HEK293 (cell line): ENCODE data around the gene CYP26A1.
A peak's percentile ranks its signal among the peaks of the same experiment; 100 is the strongest.

Experiments used
- CTCF ChIA-PET: fragments of 350-600 bp; formaldehyde crosslinking; extraction: SDS; loops from one replicate; lab custom pipeline; 2021; ENCODE audit warnings: antibody characterized with exemption; lab: Yijun Ruan, JAX
- POLR2A ChIA-PET: fragments of 300-600 bp; formaldehyde crosslinking; extraction: SDS; loops from one replicate; lab custom pipeline; 2020; ENCODE audit warnings: antibody characterized with exemption, inconsistent platforms; lab: Yijun Ruan, JAX
- H3K27ac ChIP-seq: fragments of 200-500 bp; sonication (Bioruptor generic); 2 replicates; pipeline ENCODE4 v1.5.1; 2014; ENCODE audit warnings: low read depth, low read length, control low read depth, inconsistent platforms; ENCODE audit errors: extremely low read depth
- H3K36me3 ChIP-seq, 2 experiments: fragments of 200-500 bp in 1 of 2; sonication (Bioruptor generic) in 1 of 2; 1 replicate in 1 of 2; 2 replicates in 1 of 2; pipeline ENCODE4 v1.5.1; 2014 to 2017; ENCODE audit warnings: inconsistent platforms in 2 of 2, low read length in 2 of 2; ENCODE audit not compliant: control insufficient read depth in 2 of 2, insufficient read depth in 1 of 2
- H3K4me1 ChIP-seq: fragments of 200-500 bp; sonication (Bioruptor generic); 2 replicates; pipeline ENCODE4 v1.5.1; 2014; ENCODE audit warnings: mild to moderate bottlenecking, low read length, inconsistent platforms; ENCODE audit not compliant: control insufficient read depth, insufficient read depth
- H3K4me3 ChIP-seq: 2 replicates; pipeline ENCODE4 v1.5.1; 2011; ENCODE audit warnings: low read depth, mild to moderate bottlenecking, control low read depth, low read length, moderate library complexity
- H3K9me3 ChIP-seq: fragments of 200-500 bp; sonication (Bioruptor generic); 2 replicates; pipeline ENCODE4 v1.5.1; 2014; ENCODE audit warnings: low read depth, low read length, inconsistent platforms; ENCODE audit not compliant: control insufficient read depth, insufficient read depth
- FEZF1 ChIP-seq: fragments of 450-650 bp; formaldehyde crosslinking; IDR thresholded peaks from 2 replicates; pipeline ENCODE4 v1.5.1; 2016; ENCODE audit warnings: missing biosample characterization, missing genetic modification characterization
- SCRT2 ChIP-seq: fragments of 450-650 bp; formaldehyde crosslinking; IDR thresholded peaks from 2 replicates; pipeline ENCODE4 v1.5.1; 2016; ENCODE audit warnings: missing biosample characterization, missing genetic modification characterization
- TCF7L2 ChIP-seq: IDR thresholded peaks from 2 replicates; pipeline ENCODE4 v1.6.1; 2011; ENCODE audit warnings: low read depth, mild to moderate bottlenecking, inconsistent platforms, low read length, moderate library complexity, borderline replicate concordance
- TRIM28 ChIP-seq: IDR thresholded peaks from 2 replicates; pipeline ENCODE4 v1.6.1; 2011; ENCODE audit warnings: low read length, control low read depth, borderline replicate concordance
- ZBTB21 ChIP-seq: fragments of 450-650 bp; formaldehyde crosslinking; IDR thresholded peaks from 2 replicates; pipeline ENCODE4 v1.5.1; 2017; ENCODE audit warnings: missing biosample characterization, missing genetic modification characterization
- ZNF211 ChIP-seq: fragments of 450-650 bp; formaldehyde crosslinking; IDR thresholded peaks from 2 replicates; pipeline ENCODE4 v1.5.1; 2016; ENCODE audit warnings: low read depth, missing biosample characterization, missing genetic modification characterization
- ZNF426 ChIP-seq: fragments of 450-650 bp; formaldehyde crosslinking; IDR thresholded peaks from 2 replicates; pipeline ENCODE4 v1.5.1; 2017; ENCODE audit warnings: missing biosample characterization, missing genetic modification characterization, mild to moderate bottlenecking, inconsistent platforms, moderate library complexity
- ZNF473 ChIP-seq: fragments of 450-650 bp; formaldehyde crosslinking; IDR thresholded peaks from 2 replicates; pipeline ENCODE4 v1.5.1; 2017; ENCODE audit warnings: missing biosample characterization, missing genetic modification characterization
- ZNF561 ChIP-seq: fragments of 450-650 bp; IDR thresholded peaks from 2 replicates; pipeline ENCODE4 v1.5.1; 2018; ENCODE audit warnings: missing biosample characterization, missing genetic modification characterization, borderline replicate concordance
- ZNF670 ChIP-seq: fragments of 450-650 bp; formaldehyde crosslinking; IDR thresholded peaks from 2 replicates; pipeline ENCODE4 v1.5.1; 2016; ENCODE audit warnings: missing biosample characterization, missing genetic modification characterization, low read depth
- ZNF830 ChIP-seq: fragments of 450-650 bp; IDR thresholded peaks from 2 replicates; pipeline ENCODE4 v1.5.0; 2018; ENCODE audit warnings: missing biosample characterization, missing genetic modification characterization, low read depth, mild to moderate bottlenecking, moderate library complexity
- TF ChIP-seq, protein P1 (sequence below): fragments of 450-650 bp; formaldehyde crosslinking; IDR thresholded peaks from 2 replicates; pipeline ENCODE4 v1.5.1; 2016; ENCODE audit warnings: missing biosample characterization, missing genetic modification characterization, borderline replicate concordance
- TF ChIP-seq, protein P2 (sequence below): fragments of 450-650 bp; formaldehyde crosslinking; IDR thresholded peaks from 2 replicates; pipeline ENCODE4 v1.5.1; 2016; ENCODE audit warnings: missing biosample characterization, missing genetic modification characterization
- TF ChIP-seq, protein P3 (sequence below): fragments of 450-650 bp; formaldehyde crosslinking; IDR thresholded peaks from 2 replicates; pipeline ENCODE4 v1.5.1; 2016; ENCODE audit warnings: missing biosample characterization, missing genetic modification characterization
- TF ChIP-seq, protein P4 (sequence below): fragments of 450-650 bp; formaldehyde crosslinking; IDR thresholded peaks from 2 replicates; pipeline ENCODE4 v1.5.1; 2016; ENCODE audit warnings: missing biosample characterization, missing genetic modification characterization, low read depth

The CYP26A1 gene

DNA sequence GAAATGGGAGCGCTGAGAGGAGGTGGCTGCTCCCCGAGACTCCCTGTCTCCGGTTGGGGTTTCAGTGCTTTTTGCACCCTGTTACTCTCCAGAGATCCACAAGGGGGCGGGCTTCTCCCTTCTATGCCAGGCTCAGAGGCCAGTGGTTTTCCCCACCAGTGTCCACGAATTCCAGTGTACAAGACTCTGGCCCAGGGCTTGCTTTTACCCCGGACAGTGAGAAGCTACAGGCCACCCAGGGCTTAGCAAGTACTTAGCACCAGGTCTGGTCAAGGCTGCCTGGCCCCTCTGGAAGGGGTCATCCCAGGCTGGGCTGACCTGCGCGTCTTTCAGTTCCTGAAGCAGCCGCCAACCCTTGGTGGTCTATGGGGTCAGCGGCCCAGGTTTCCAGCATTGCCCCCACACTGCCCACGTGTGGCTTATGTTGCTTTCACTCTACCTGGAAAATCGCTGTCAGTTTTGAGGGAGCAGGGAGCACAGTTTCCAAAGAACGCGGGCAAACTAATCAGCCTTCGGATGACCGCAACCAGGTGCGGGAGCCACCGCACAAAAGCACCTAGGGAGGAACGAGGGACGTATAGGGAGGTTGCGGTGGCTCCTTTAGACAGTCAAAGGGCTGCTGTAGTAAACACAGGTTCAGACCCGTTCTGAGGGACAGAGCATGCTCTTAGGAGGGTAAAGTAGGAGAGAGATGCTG lies 6.8 kb downstream of the CYP26A1 start (continued):
- TF ChIP-seq, protein P1, sequence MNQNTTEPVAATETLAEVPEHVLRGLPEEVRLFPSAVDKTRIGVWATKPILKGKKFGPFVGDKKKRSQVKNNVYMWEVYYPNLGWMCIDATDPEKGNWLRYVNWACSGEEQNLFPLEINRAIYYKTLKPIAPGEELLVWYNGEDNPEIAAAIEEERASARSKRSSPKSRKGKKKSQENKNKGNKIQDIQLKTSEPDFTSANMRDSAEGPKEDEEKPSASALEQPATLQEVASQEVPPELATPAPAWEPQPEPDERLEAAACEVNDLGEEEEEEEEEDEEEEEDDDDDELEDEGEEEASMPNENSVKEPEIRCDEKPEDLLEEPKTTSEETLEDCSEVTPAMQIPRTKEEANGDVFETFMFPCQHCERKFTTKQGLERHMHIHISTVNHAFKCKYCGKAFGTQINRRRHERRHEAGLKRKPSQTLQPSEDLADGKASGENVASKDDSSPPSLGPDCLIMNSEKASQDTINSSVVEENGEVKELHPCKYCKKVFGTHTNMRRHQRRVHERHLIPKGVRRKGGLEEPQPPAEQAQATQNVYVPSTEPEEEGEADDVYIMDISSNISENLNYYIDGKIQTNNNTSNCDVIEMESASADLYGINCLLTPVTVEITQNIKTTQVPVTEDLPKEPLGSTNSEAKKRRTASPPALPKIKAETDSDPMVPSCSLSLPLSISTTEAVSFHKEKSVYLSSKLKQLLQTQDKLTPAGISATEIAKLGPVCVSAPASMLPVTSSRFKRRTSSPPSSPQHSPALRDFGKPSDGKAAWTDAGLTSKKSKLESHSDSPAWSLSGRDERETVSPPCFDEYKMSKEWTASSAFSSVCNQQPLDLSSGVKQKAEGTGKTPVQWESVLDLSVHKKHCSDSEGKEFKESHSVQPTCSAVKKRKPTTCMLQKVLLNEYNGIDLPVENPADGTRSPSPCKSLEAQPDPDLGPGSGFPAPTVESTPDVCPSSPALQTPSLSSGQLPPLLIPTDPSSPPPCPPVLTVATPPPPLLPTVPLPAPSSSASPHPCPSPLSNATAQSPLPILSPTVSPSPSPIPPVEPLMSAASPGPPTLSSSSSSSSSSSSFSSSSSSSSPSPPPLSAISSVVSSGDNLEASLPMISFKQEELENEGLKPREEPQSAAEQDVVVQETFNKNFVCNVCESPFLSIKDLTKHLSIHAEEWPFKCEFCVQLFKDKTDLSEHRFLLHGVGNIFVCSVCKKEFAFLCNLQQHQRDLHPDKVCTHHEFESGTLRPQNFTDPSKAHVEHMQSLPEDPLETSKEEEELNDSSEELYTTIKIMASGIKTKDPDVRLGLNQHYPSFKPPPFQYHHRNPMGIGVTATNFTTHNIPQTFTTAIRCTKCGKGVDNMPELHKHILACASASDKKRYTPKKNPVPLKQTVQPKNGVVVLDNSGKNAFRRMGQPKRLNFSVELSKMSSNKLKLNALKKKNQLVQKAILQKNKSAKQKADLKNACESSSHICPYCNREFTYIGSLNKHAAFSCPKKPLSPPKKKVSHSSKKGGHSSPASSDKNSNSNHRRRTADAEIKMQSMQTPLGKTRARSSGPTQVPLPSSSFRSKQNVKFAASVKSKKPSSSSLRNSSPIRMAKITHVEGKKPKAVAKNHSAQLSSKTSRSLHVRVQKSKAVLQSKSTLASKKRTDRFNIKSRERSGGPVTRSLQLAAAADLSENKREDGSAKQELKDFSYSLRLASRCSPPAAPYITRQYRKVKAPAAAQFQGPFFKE (tag by site-specific recombination), result no peak
- TF ChIP-seq FEZF1 (tag by site-specific recombination), result no peak
- TF ChIP-seq, protein P2, sequence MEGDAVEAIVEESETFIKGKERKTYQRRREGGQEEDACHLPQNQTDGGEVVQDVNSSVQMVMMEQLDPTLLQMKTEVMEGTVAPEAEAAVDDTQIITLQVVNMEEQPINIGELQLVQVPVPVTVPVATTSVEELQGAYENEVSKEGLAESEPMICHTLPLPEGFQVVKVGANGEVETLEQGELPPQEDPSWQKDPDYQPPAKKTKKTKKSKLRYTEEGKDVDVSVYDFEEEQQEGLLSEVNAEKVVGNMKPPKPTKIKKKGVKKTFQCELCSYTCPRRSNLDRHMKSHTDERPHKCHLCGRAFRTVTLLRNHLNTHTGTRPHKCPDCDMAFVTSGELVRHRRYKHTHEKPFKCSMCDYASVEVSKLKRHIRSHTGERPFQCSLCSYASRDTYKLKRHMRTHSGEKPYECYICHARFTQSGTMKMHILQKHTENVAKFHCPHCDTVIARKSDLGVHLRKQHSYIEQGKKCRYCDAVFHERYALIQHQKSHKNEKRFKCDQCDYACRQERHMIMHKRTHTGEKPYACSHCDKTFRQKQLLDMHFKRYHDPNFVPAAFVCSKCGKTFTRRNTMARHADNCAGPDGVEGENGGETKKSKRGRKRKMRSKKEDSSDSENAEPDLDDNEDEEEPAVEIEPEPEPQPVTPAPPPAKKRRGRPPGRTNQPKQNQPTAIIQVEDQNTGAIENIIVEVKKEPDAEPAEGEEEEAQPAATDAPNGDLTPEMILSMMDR, result peak; percentile 54; the same call in 1 of the 2 replicates
- TF ChIP-seq, protein P3, sequence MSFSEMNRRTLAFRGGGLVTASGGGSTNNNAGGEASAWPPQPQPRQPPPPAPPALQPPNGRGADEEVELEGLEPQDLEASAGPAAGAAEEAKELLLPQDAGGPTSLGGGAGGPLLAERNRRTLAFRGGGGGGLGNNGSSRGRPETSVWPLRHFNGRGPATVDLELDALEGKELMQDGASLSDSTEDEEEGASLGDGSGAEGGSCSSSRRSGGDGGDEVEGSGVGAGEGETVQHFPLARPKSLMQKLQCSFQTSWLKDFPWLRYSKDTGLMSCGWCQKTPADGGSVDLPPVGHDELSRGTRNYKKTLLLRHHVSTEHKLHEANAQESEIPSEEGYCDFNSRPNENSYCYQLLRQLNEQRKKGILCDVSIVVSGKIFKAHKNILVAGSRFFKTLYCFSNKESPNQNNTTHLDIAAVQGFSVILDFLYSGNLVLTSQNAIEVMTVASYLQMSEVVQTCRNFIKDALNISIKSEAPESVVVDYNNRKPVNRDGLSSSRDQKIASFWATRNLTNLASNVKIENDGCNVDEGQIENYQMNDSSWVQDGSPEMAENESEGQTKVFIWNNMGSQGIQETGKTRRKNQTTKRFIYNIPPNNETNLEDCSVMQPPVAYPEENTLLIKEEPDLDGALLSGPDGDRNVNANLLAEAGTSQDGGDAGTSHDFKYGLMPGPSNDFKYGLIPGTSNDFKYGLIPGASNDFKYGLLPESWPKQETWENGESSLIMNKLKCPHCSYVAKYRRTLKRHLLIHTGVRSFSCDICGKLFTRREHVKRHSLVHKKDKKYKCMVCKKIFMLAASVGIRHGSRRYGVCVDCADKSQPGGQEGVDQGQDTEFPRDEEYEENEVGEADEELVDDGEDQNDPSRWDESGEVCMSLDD (tag by site-specific recombination), result no peak
- TF ChIP-seq, all 188 proteins: peak for 3

DNA sequence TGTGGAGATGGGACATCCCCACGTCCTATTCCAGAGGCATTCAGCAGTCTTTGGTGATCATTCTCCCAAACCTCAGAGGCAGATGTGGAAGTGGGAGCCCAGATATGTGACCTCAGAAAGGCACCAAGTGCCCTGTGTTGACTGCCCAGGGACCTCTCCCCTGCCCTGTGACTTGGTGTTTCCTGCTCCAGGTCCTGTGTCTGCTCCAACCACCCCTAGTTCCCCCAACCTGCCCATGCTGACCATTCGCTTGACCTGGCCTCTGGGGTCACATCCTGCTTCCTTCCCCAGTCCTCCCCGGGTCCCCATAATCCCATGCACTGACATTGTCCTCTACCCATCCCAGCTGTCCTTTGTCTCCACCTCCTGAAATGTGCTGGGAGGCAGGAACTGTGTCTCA lies 7.6 kb downstream of the CYP26A1 start:
- Histone ChIP-seq H3K27ac (no peak overlapping the region), H3K4me3 (no peak overlapping the region), H3K36me3 (no peaks in the 10 kb centered on the region), H3K9me3 (no peaks in the 10 kb centered on the region), H3K4me1 (no peaks in the 10 kb centered on the region; the same call in none of the 2 replicates)
- ChIA-PET CTCF (interaction anchor here (0.6 to 4.2 kb wide), 9 partner anchors 8 to 1414 kb away, joined by 3 to 36 read pairs (median 10); no protein-coding TSS in a partner anchor), POLR2A (no interaction called here)
- TF ChIP-seq ZNF561 (tag by site-specific recombination), result no peak
- no peak for TF ChIP-seq ZBTB21 (tag by site-specific recombination)
- TF ChIP-seq ZNF670 (tag by site-specific recombination), result no peak
- no peak for TF ChIP-seq SCRT2 (tag by site-specific recombination)
- TF ChIP-seq ZNF211 (tag by site-specific recombination), result no peak
- TF ChIP-seq, protein P4, sequence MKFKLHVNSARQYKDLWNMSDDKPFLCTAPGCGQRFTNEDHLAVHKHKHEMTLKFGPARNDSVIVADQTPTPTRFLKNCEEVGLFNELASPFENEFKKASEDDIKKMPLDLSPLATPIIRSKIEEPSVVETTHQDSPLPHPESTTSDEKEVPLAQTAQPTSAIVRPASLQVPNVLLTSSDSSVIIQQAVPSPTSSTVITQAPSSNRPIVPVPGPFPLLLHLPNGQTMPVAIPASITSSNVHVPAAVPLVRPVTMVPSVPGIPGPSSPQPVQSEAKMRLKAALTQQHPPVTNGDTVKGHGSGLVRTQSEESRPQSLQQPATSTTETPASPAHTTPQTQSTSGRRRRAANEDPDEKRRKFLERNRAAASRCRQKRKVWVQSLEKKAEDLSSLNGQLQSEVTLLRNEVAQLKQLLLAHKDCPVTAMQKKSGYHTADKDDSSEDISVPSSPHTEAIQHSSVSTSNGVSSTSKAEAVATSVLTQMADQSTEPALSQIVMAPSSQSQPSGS, result no peak
- no peak for TF ChIP-seq ZNF830 (tag by site-specific recombination)
- no peak for TF ChIP-seq ZNF426 (tag by site-specific recombination)
- no peak for TF ChIP-seq TCF7L2
- TF ChIP-seq FEZF1 (tag by site-specific recombination), result no peak
- TF ChIP-seq, protein P2, result no peak
- TF ChIP-seq TRIM28, result no peak
- no peak for TF ChIP-seq ZNF473 (tag by site-specific recombination)
